HL-60 (cell line): ENCODE results near the gene BBS9.

Source experiments
- POLR2AphosphoS5 ChIP-seq: IDR thresholded peaks from 2 replicates; pipeline ENCODE4 v1.6.1; 2012; ENCODE audit warnings: low read depth
- REST ChIP-seq: IDR thresholded peaks from 2 replicates; pipeline ENCODE4 v1.6.1; 2012; ENCODE audit warnings: low read depth; ENCODE audit not compliant: insufficient replicate concordance
- TF ChIP-seq, protein P1 (sequence below): IDR thresholded peaks from one replicate; pipeline ENCODE4 v1.5.1; 2011; ENCODE audit warnings: low read length, control low read depth, inconsistent platforms; ENCODE audit not compliant: insufficient read depth

- TF ChIP-seq POLR2AphosphoS5, result no peak
- TF ChIP-seq, protein P1, sequence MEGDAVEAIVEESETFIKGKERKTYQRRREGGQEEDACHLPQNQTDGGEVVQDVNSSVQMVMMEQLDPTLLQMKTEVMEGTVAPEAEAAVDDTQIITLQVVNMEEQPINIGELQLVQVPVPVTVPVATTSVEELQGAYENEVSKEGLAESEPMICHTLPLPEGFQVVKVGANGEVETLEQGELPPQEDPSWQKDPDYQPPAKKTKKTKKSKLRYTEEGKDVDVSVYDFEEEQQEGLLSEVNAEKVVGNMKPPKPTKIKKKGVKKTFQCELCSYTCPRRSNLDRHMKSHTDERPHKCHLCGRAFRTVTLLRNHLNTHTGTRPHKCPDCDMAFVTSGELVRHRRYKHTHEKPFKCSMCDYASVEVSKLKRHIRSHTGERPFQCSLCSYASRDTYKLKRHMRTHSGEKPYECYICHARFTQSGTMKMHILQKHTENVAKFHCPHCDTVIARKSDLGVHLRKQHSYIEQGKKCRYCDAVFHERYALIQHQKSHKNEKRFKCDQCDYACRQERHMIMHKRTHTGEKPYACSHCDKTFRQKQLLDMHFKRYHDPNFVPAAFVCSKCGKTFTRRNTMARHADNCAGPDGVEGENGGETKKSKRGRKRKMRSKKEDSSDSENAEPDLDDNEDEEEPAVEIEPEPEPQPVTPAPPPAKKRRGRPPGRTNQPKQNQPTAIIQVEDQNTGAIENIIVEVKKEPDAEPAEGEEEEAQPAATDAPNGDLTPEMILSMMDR, result no peak
- no peak for TF ChIP-seq REST
These were observed 169.5 kb downstream of the BBS9 start for GRCh38 chr7:33298848-33299247.
